ENCODE data around the gene SPSB1. TPM values are rescaled to one million over a fixed set of nuclear protein-coding genes. Genes with fewer than 3 reads are reported as not detected.

Gene SPSB1
- total and polyA plus RNA-seq, 4 donors: 21.2 to 62.0 (median 35.8) TPM

DNA sequence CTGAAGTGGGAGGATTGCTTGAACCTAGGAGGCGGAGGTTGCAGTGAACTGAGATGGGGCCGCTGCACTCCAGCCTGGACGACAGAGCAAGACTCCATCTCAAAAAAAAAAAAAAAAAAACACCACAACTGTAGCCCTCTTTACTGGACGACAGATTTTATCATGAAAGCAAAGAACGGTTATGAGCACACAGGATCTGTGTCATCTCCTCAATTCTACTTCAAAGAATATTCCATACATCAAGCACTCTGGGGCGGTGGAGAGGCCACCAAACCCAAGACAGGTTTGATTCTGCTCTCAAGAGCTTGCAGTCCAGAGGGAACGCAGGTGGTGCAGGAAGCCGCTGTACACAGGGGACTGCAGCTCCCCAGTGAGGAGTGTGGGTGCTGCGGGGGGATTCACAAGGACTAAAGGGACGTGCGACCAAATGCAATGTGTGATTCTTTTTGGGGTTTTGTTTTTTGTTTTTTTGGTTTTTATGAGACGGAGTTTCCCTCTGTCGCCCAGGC, 110.1 kb downstream of the SPSB1 start:
- intact Hi-C loops (cut with DNase I): loop anchor here in 1 of 2 donors (5.0 kb wide), 1 partner anchor 110 kb away; the partner anchor contains the start of gene SPSB1
- DNase-seq (no peak), ATAC-seq (ENCODE audit: low FRiP score) (no peak)
- 90 to 92% methylated on average over 13 of the region's 13 CpGs for WGBS, 2 donors
- H3K9me3 ChIP-seq (ENCODE audit: control insufficient read depth, low read length): no peaks in the 10 kb centered on the region
- H3K27ac ChIP-seq (ENCODE audit: low read depth in 1 of 2, low read length in 2 of 2): peak overlapping the region in 1 of 2 donors; percentile 7
- peaks cover 0 to 6% of the 10 kb centered on the region in 2 donors for H3K4me1 ChIP-seq (ENCODE audit: control insufficient read depth in 1 of 2, insufficient read depth in 2 of 2, low read length in 2 of 2)
- no peaks in the 10 kb centered on the region for H3K27me3 ChIP-seq (ENCODE audit: control insufficient read depth in 1 of 2, insufficient read depth in 2 of 2, low read length in 1 of 2)
- no peaks in the 10 kb centered on the region for H3K36me3 ChIP-seq (ENCODE audit: control insufficient read depth in 1 of 2, insufficient read depth in 2 of 2, low read length in 1 of 2)
- H3K4me3 ChIP-seq (ENCODE audit: low read length in 2 of 2): no peak overlapping the region

- Histone ChIP-seq H3K36me3 (ENCODE audit: control insufficient read depth in 1 of 2, insufficient read depth in 2 of 2, low read length in 1 of 2) (no peaks in the 10 kb centered on the region), H3K27ac (ENCODE audit: low read depth in 1 of 2, low read length in 2 of 2) (no peak overlapping the region), H3K4me3 (ENCODE audit: low read length in 2 of 2) (no peak overlapping the region), H3K9me3 (ENCODE audit: control insufficient read depth, low read length) (no peaks in the 10 kb centered on the region), H3K4me1 (ENCODE audit: control insufficient read depth in 1 of 2, insufficient read depth in 2 of 2, low read length in 2 of 2) (peaks cover 0 to 6% of the 10 kb centered on the region in 2 donors), H3K27me3 (ENCODE audit: control insufficient read depth in 1 of 2, insufficient read depth in 2 of 2, low read length in 1 of 2) (no peaks in the 10 kb centered on the region)
- intact Hi-C loops (cut with DNase I): loop anchor here in 1 of 2 donors (5.0 kb wide), 1 partner anchor 112 kb away; the partner anchor contains the start of gene SPSB1
- WGBS, 2 donors: 83 to 86% methylated on average over 15 of the region's 15 CpGs
- DNase-seq (no peak), ATAC-seq (ENCODE audit: low FRiP score) (no peak)
These were observed 111.6 kb downstream of the SPSB1 start for GRCh38 chr1:9404117-9404914.

- no peak for ATAC-seq (ENCODE audit: low FRiP score)
These were observed 113.4 kb downstream of the SPSB1 start for GRCh38 chr1:9406111-9406510.

GRCh38 chr1:9410737-9411297, 118.1 kb downstream of the SPSB1 start:
- ATAC-seq (ENCODE audit: low FRiP score) (no peak), DNase-seq (no peak)
- no peak overlapping the region for H3K4me3 ChIP-seq (ENCODE audit: low read length in 2 of 2)
- H3K27ac ChIP-seq (ENCODE audit: low read depth in 1 of 2, low read length in 2 of 2): no peak overlapping the region
- H3K27me3 ChIP-seq (ENCODE audit: control insufficient read depth in 1 of 2, insufficient read depth in 2 of 2, low read length in 1 of 2): no peaks in the 10 kb centered on the region
- H3K9me3 ChIP-seq (ENCODE audit: control insufficient read depth, low read length): no peaks in the 10 kb centered on the region
- intact Hi-C loops (cut with DNase I): no loop called here
- H3K4me1 ChIP-seq (ENCODE audit: control insufficient read depth in 1 of 2, insufficient read depth in 2 of 2, low read length in 2 of 2): peaks cover 0 to 5% of the 10 kb centered on the region in 2 donors
- WGBS, 2 donors: 78 to 81% methylated on average over 7 of the region's 7 CpGs
- no peaks in the 10 kb centered on the region for H3K36me3 ChIP-seq (ENCODE audit: control insufficient read depth in 1 of 2, insufficient read depth in 2 of 2, low read length in 1 of 2)

More at GRCh38 chr1:9406111-9406510, 113.4 kb downstream of the SPSB1 start:
- Histone ChIP-seq H3K9me3 (ENCODE audit: control insufficient read depth, low read length) (no peaks in the 10 kb centered on the region), H3K27me3 (ENCODE audit: control insufficient read depth in 1 of 2, insufficient read depth in 2 of 2, low read length in 1 of 2) (no peaks in the 10 kb centered on the region), H3K36me3 (ENCODE audit: control insufficient read depth in 1 of 2, insufficient read depth in 2 of 2, low read length in 1 of 2) (no peaks in the 10 kb centered on the region), H3K4me1 (ENCODE audit: control insufficient read depth in 1 of 2, insufficient read depth in 2 of 2, low read length in 2 of 2) (peaks cover 0 to 3% of the 10 kb centered on the region in 2 donors), H3K4me3 (ENCODE audit: low read length in 2 of 2) (no peak overlapping the region), H3K27ac (ENCODE audit: low read depth in 1 of 2, low read length in 2 of 2) (no peak overlapping the region)
- WGBS, 2 donors: 84 to 86% methylated on average over 7 of the region's 7 CpGs
- intact Hi-C loops (cut with DNase I): loop anchor here in 1 of 2 donors (5.0 kb wide), 1 partner anchor 36 kb away; no protein-coding TSS in a partner anchor
- no peak for DNase-seq

GRCh38 chr1:9413071-9413876, 120.6 kb downstream of the SPSB1 start:
- DNase-seq (peak; percentile 87 to 88), ATAC-seq (ENCODE audit: low FRiP score) (peak; percentile 86)
- 0 to 2% methylated on average over 17 of the region's 17 CpGs for WGBS, 2 donors
- Histone ChIP-seq H3K27me3 (ENCODE audit: control insufficient read depth in 1 of 2, insufficient read depth in 2 of 2, low read length in 1 of 2) (no peaks in the 10 kb centered on the region), H3K9me3 (ENCODE audit: control insufficient read depth, low read length) (no peaks in the 10 kb centered on the region), H3K4me3 (ENCODE audit: low read length in 2 of 2) (no peak overlapping the region), H3K36me3 (ENCODE audit: control insufficient read depth in 1 of 2, insufficient read depth in 2 of 2, low read length in 1 of 2) (no peaks in the 10 kb centered on the region), H3K27ac (ENCODE audit: low read depth in 1 of 2, low read length in 2 of 2) (peak overlapping the region; percentile 95 to 98), H3K4me1 (ENCODE audit: control insufficient read depth in 1 of 2, insufficient read depth in 2 of 2, low read length in 2 of 2) (peaks cover 0 to 5% of the 10 kb centered on the region in 2 donors)
- intact Hi-C loops (cut with DNase I): loop anchor here in 1 of 2 donors (2.0 kb wide), 1 partner anchor 28 kb away; no protein-coding TSS in a partner anchor

GRCh38 chr1:9413877-9414213, 121.2 kb downstream of the SPSB1 start:
- DNase-seq: peak; percentile 89 to 90
- H3K27me3 ChIP-seq (ENCODE audit: control insufficient read depth in 1 of 2, insufficient read depth in 2 of 2, low read length in 1 of 2): no peaks in the 10 kb centered on the region
- intact Hi-C loops (cut with DNase I): loop anchor here in 1 of 2 donors (2.0 kb wide), 1 partner anchor 27 kb away; no protein-coding TSS in a partner anchor
- H3K4me1 ChIP-seq (ENCODE audit: control insufficient read depth in 1 of 2, insufficient read depth in 2 of 2, low read length in 2 of 2): peaks cover 0 to 5% of the 10 kb centered on the region in 2 donors
- 5 to 7% methylated on average over 4 of the region's 4 CpGs for WGBS, 2 donors
- H3K9me3 ChIP-seq (ENCODE audit: control insufficient read depth, low read length): no peaks in the 10 kb centered on the region
- peak overlapping the region; percentile 95 to 98 for H3K27ac ChIP-seq (ENCODE audit: low read depth in 1 of 2, low read length in 2 of 2)
- H3K4me3 ChIP-seq (ENCODE audit: low read length in 2 of 2): no peak overlapping the region
- H3K36me3 ChIP-seq (ENCODE audit: control insufficient read depth in 1 of 2, insufficient read depth in 2 of 2, low read length in 1 of 2): no peaks in the 10 kb centered on the region
- peak; percentile 87 for ATAC-seq (ENCODE audit: low FRiP score)

GRCh38 chr1:9416506-9416905, 123.8 kb downstream of the SPSB1 start:
- 95 to 97% methylated on average over 9 of the region's 9 CpGs for WGBS, 2 donors
- intact Hi-C loops (cut with DNase I): no loop called here
- H3K9me3 ChIP-seq (ENCODE audit: control insufficient read depth, low read length): no peaks in the 10 kb centered on the region
- no peak overlapping the region for H3K4me3 ChIP-seq (ENCODE audit: low read length in 2 of 2)
- H3K36me3 ChIP-seq (ENCODE audit: control insufficient read depth in 1 of 2, insufficient read depth in 2 of 2, low read length in 1 of 2): no peaks in the 10 kb centered on the region
- H3K27ac ChIP-seq (ENCODE audit: low read depth in 1 of 2, low read length in 2 of 2): no peak overlapping the region
- H3K4me1 ChIP-seq (ENCODE audit: control insufficient read depth in 1 of 2, insufficient read depth in 2 of 2, low read length in 2 of 2): peaks cover 0 to 5% of the 10 kb centered on the region in 2 donors
- no peaks in the 10 kb centered on the region for H3K27me3 ChIP-seq (ENCODE audit: control insufficient read depth in 1 of 2, insufficient read depth in 2 of 2, low read length in 1 of 2)
- DNase-seq: no peak
- ATAC-seq (ENCODE audit: low FRiP score): no peak

- 94 to 96% methylated on average over 18 of the region's 18 CpGs for WGBS, 2 donors
- DNase-seq (no peak), ATAC-seq (ENCODE audit: low FRiP score) (no peak)
- intact Hi-C loops (cut with DNase I): no loop called here
- H3K4me1 ChIP-seq (ENCODE audit: control insufficient read depth in 1 of 2, insufficient read depth in 2 of 2, low read length in 2 of 2): peaks cover 0 to 5% of the 10 kb centered on the region in 2 donors
- no peaks in the 10 kb centered on the region for H3K36me3 ChIP-seq (ENCODE audit: control insufficient read depth in 1 of 2, insufficient read depth in 2 of 2, low read length in 1 of 2)
- H3K4me3 ChIP-seq (ENCODE audit: low read length in 2 of 2): no peak overlapping the region
- H3K27ac ChIP-seq (ENCODE audit: low read depth in 1 of 2, low read length in 2 of 2): no peak overlapping the region
- H3K27me3 ChIP-seq (ENCODE audit: control insufficient read depth in 1 of 2, insufficient read depth in 2 of 2, low read length in 1 of 2): no peaks in the 10 kb centered on the region
- no peaks in the 10 kb centered on the region for H3K9me3 ChIP-seq (ENCODE audit: control insufficient read depth, low read length)
These were observed 124.3 kb downstream of the SPSB1 start for GRCh38 chr1:9416918-9417500.

All from aorta (tissue), 5 donors.